Body of pancreas (tissue), 4 donors: Measurements from ENCODE around the gene C1QTNF4. TPM values are rescaled to one million over a fixed set of nuclear protein-coding genes. Genes with fewer than 3 reads are reported as not detected.
A peak's percentile ranks its signal among the peaks of the same experiment; 100 is the strongest.
"Not testable (repeated sequence)": the region's sequence is repeated elsewhere in the genome, so short reads cannot be mapped to it uniquely, and the experiment has no call there.

Experiments
- ATAC-seq: fragments of 150-250 bp; one replicate; pipeline ENCODE4 v1.9.1; 2016
- DNase-seq, 4 donors: peaks; one replicate each; pipeline ENCODE4 v3.0.0-alpha.2; 2019
- H3K27ac ChIP-seq, 4 donors: fragments of 200-600 bp; sonication (generic); 1 replicate in 3 of 4; 2 replicates in 1 of 4; pipeline versions ENCODE4 v1.5.1 to v1.6.1; 2016 to 2019; ENCODE audit warnings: mild to moderate bottlenecking in 1 of 4, mixed read lengths in 1 of 4, moderate library complexity in 1 of 4
- H3K27me3 ChIP-seq, 2 donors: fragments of 200-600 bp; sonication (generic); one replicate each; pipeline ENCODE4 v1.6.0; 2016; ENCODE audit warnings: mild to moderate bottlenecking in 1 of 2
- H3K36me3 ChIP-seq, 2 donors: fragments of 200-600 bp; sonication (generic); replicated peaks in 1 of 2; 2 replicates each; pipeline ENCODE4 v1.5.1; 2016; ENCODE audit warnings: low read depth in 2 of 2; ENCODE audit not compliant: insufficient read depth in 1 of 2
- H3K4me1 ChIP-seq: fragments of 200-600 bp; sonication (generic); one replicate; pipeline ENCODE4 v1.6.0; 2016
- H3K4me3 ChIP-seq, 2 donors: fragments of 200-600 bp; sonication (generic); 1 replicate in 1 of 2; 2 replicates in 1 of 2; pipeline ENCODE4 v1.5.1; 2016 to 2019
- H3K9me3 ChIP-seq, 3 donors: fragments of 200-600 bp; sonication (generic); 1 replicate in 2 of 3; 2 replicates in 1 of 3; pipeline ENCODE4 v1.5.1; 2016
- CTCF ChIP-seq, 7 experiments: fragments of 450-650 bp in 4 of 7; fragments of 200-600 bp in 3 of 7; sonication (generic) in 3 of 7; IDR thresholded peaks; one replicate each; pipeline ENCODE4 v1.5.1; 2016 to 2019; ENCODE audit warnings: antibody characterized with exemption in 7 of 7
- POLR2A ChIP-seq, 3 donors: fragments of 450-650 bp; IDR thresholded peaks; one replicate each; pipeline ENCODE4 v1.6.1; 2016; ENCODE audit warnings: antibody characterized with exemption in 3 of 3, mild to moderate bottlenecking in 2 of 3
- WGBS, 2 donors: methylation state at CpG; one replicate each; pipeline ENCODE4 v1.1.5; 2017; 5-methylcytosine and 5-hydroxymethylcytosine counted together
- intact Hi-C: fragments of 100-400 bp; cut with DNase I; formaldehyde crosslinking; loops from one replicate; pipeline ENCODE4 v1.15.1; 2023
- total RNA-seq, 2 donors: library from RNA; depleted of rRNA; stranded (reverse); fragments of >200 nt; gene quantifications; one replicate each; pipeline ENCODE4 v1.1.0, GENCODE V29; 2016

C1QTNF4 gene
- total RNA-seq, 2 donors from 2014 or later, result 0.33 to 1.8 TPM

- Histone ChIP-seq H3K4me1 (peaks cover 16% of the 10 kb centered on the region), H3K36me3 (peaks cover 0 to 6% of the 10 kb centered on the region in 2 donors), H3K4me3 (no peak overlapping the region), H3K27me3 (no peaks in the 10 kb centered on the region), H3K27ac (no peak overlapping the region), H3K9me3 (no peaks in the 10 kb centered on the region)
- WGBS, 2 donors, result 75 to 92% methylated on average over 3 of the region's 3 CpGs
- intact Hi-C loops, result no loop called here
- DNase-seq, result no peak
- TF ChIP-seq POLR2A (IDR thresholded peaks at IDR 0.05), result no peak
- ATAC-seq, result no peak
Measured at GRCh38 chr11:47570651-47571356, 23.4 kb downstream of the C1QTNF4 start.

GRCh38 chr11:47569646-47570045, 24.6 kb downstream of the C1QTNF4 start:
- DNase-seq (no peak), ATAC-seq (no peak)
- TF ChIP-seq POLR2A (IDR thresholded peaks at IDR 0.05) (no peak), CTCF (IDR thresholded peaks at IDR 0.05) (no peak)
- Histone ChIP-seq H3K36me3 (peaks cover 0 to 6% of the 10 kb centered on the region in 2 donors), H3K27me3 (no peaks in the 10 kb centered on the region), H3K4me3 (no peak overlapping the region), H3K27ac (no peak overlapping the region), H3K4me1 (peaks cover 22% of the 10 kb centered on the region), H3K9me3 (no peaks in the 10 kb centered on the region)
- intact Hi-C loops, result no loop called here
- 94 to 96% methylated on average over 7 of the region's 7 CpGs for WGBS, 2 donors

GRCh38 chr11:47566149-47566698, 28.0 kb downstream of the C1QTNF4 start:
- intact Hi-C loops, result no loop called here
- DNase-seq (peak in 2 of 4 donors; percentile 28 to 41), ATAC-seq (peak; percentile 15)
- peak overlapping the region; percentile 84 to 87 for H3K4me3 ChIP-seq
- TF ChIP-seq CTCF (IDR thresholded peaks at IDR 0.05) (no peak), POLR2A (IDR thresholded peaks at IDR 0.05) (no peak)
- H3K36me3 ChIP-seq, result no peaks in the 10 kb centered on the region
- H3K27me3 ChIP-seq, result no peaks in the 10 kb centered on the region
- H3K4me1 ChIP-seq, result peaks cover 29% of the 10 kb centered on the region
- H3K27ac ChIP-seq, result peak overlapping the region; percentile 48 to 87 (median 78)
- no peaks in the 10 kb centered on the region for H3K9me3 ChIP-seq
- WGBS, 2 donors, result 23 to 24% methylated on average over 16 to 17 of the region's 17 CpGs

- peak; percentile 72 to 84 (median 80) for DNase-seq
- intact Hi-C loops, result no loop called here
- Histone ChIP-seq H3K27ac (peak within 1 kb of the TSS; percentile 48 to 87 (median 78)), H3K4me1 (peaks cover 29% of the 10 kb centered on the region), H3K4me3 (peak within 1 kb of the TSS; percentile 84 to 87), H3K36me3 (no peaks in the 10 kb centered on the region), H3K9me3 (no peaks in the 10 kb centered on the region), H3K27me3 (no peaks in the 10 kb centered on the region)
- ATAC-seq, result peak; percentile 94
- no peak for TF ChIP-seq CTCF (IDR thresholded peaks at IDR 0.05)
- peak; percentile 60 to 67 (median 60) for TF ChIP-seq POLR2A (IDR thresholded peaks at IDR 0.05)
- WGBS, 2 donors, result 0 to 1% methylated on average over 15 to 86 of the region's 86 CpGs
Measured at GRCh38 chr11:47565340-47566148, 28.7 kb downstream of the C1QTNF4 start, which contains the start of gene PTPMT1. PTPMT1 (plus strand) TSS chr11:47565599; CDS start chr11:47565623, 24 bp downstream.

- Histone ChIP-seq H3K4me1 (peaks cover 29% of the 10 kb centered on the region), H3K27ac (peak overlapping the region; percentile 48 to 87 (median 78)), H3K9me3 (no peaks in the 10 kb centered on the region), H3K4me3 (peak overlapping the region; percentile 84 to 87), H3K27me3 (no peaks in the 10 kb centered on the region), H3K36me3 (no peaks in the 10 kb centered on the region)
- TF ChIP-seq POLR2A (IDR thresholded peaks at IDR 0.05), result no peak
- TF ChIP-seq CTCF (IDR thresholded peaks at IDR 0.05), result no peak
- no peak for ATAC-seq
- no peak for DNase-seq
- 7 to 29% methylated on average over 3 to 11 of the region's 11 CpGs for WGBS, 2 donors
- intact Hi-C loops, result no loop called here
Measured at GRCh38 chr11:47564933-47565339, 29.3 kb downstream of the C1QTNF4 start.

- ATAC-seq, H3K27me3 ChIP-seq, H3K36me3 ChIP-seq, H3K4me3 ChIP-seq, H3K9me3 ChIP-seq, DNase-seq, intact Hi-C loops, H3K27ac ChIP-seq: not testable (repeated sequence)
- H3K4me1 ChIP-seq, result peaks cover 29% of the 10 kb centered on the region
- WGBS, 2 donors, result 87 to 91% methylated on average over 10 of the region's 10 CpGs
Measured at GRCh38 chr11:47564366-47564765, 29.8 kb downstream of the C1QTNF4 start.

- H3K27ac ChIP-seq, ATAC-seq: not testable (repeated sequence)
- WGBS, 2 donors, result 68 to 69% methylated on average over 4 of the region's 4 CpGs
Measured at GRCh38 chr11:47562393-47562792, 31.8 kb downstream of the C1QTNF4 start.

More at GRCh38 chr11:47562393-47562792, 31.8 kb downstream of the C1QTNF4 start:
- H3K4me3 ChIP-seq, DNase-seq, H3K9me3 ChIP-seq, H3K27me3 ChIP-seq, H3K36me3 ChIP-seq, intact Hi-C loops: not testable (repeated sequence)
- peaks cover 26% of the 10 kb centered on the region for H3K4me1 ChIP-seq
